Loucy (cell line): Measurements from ENCODE around the gene DMBT1.

Source experiments
- CTCF ChIP-seq: fragments of 200-600 bp; sonication (generic); conservative IDR thresholded peaks from 2 replicates; pipeline ENCODE4 v1.5.1; 2014; ENCODE audit warnings: mild to moderate bottlenecking, antibody characterized with exemption, low read length
- EZH2phosphoT487 ChIP-seq: fragments of 200-600 bp; IDR thresholded peaks from 2 replicates; pipeline ENCODE4 v1.6.1; 2018; ENCODE audit warnings: antibody characterized with exemption, mild to moderate bottlenecking, moderate library complexity, borderline replicate concordance

- no peak for TF ChIP-seq CTCF
- no peak for TF ChIP-seq EZH2phosphoT487
These were observed at the start of gene DMBT1 for GRCh38 chr10:122560279-122560804.
